Activated CD4-positive, alpha-beta T cell treated with anti-CD3 and anti-CD28 coated beads for 36 hours (primary cell): ENCODE measurements around the gene UFSP1. TPM values are rescaled to one million over a fixed set of nuclear protein-coding genes. Genes with fewer than 3 reads are reported as not detected.

Source experiments
- ATAC-seq: fragments of 200-7000 bp; cut with Tn5 transposase; one replicate; pipeline ENCODE4 v1.10.0; 2021; ENCODE audit warnings: mild to moderate bottlenecking, moderate library complexity
- CTCF ChIA-PET: fragments of 350-600 bp; sonication (Branson Sonifier 250); formaldehyde crosslinking; loops from one replicate; lab custom pipeline; 2021; ENCODE audit warnings: antibody characterized with exemption; lab: Charles Lee
- POLR2A ChIA-PET: fragments of 350-600 bp; sonication (Branson Sonifier 250); formaldehyde crosslinking; loops from one replicate; lab custom pipeline; 2021; ENCODE audit warnings: antibody characterized with exemption, inconsistent platforms; lab: Charles Lee
- DNase-seq: peaks from one replicate; pipeline ENCODE4 v3.0.0-alpha.2; 2020
- H3K27ac Mint-ChIP-seq: one replicate; pipeline ENCODE4 v1.8.0; 2021; ENCODE audit warnings: mixed read lengths
- H3K27me3 Mint-ChIP-seq: one replicate; pipeline ENCODE4 v1.8.0; 2021; ENCODE audit warnings: mixed read lengths
- H3K36me3 Mint-ChIP-seq: one replicate; pipeline ENCODE4 v1.8.0; 2021; ENCODE audit warnings: low read depth, mixed read lengths
- H3K4me1 Mint-ChIP-seq: one replicate; pipeline ENCODE4 v1.8.0; 2021; ENCODE audit warnings: mixed read lengths
- H3K4me3 Mint-ChIP-seq: one replicate; pipeline ENCODE4 v1.8.0; 2021; ENCODE audit warnings: mild to moderate bottlenecking, moderate library complexity, mixed read lengths
- H3K9me3 Mint-ChIP-seq: one replicate; pipeline ENCODE4 v1.8.0; 2021; ENCODE audit warnings: low read depth, mixed read lengths
- intact Hi-C, 2 experiments: fragments of 100-400 bp; cut with DNase I in 1 of 2; cut with micrococcal nuclease in 1 of 2; formaldehyde crosslinking; loops; one replicate each; pipeline versions ENCODE4 v1.14.2 to v1.15.1; 2022 to 2024; cut with DNase I, micrococcal nuclease
- total RNA-seq, 2 experiments: library from RNA; stranded (reverse); gene quantifications; one replicate each; pipeline ENCODE4 v1.2.3, GENCODE V29; 2021

UFSP1 gene
- total RNA-seq, 2 experiments from 2014 or later, result 1.5 to 1.7 TPM

DNA sequence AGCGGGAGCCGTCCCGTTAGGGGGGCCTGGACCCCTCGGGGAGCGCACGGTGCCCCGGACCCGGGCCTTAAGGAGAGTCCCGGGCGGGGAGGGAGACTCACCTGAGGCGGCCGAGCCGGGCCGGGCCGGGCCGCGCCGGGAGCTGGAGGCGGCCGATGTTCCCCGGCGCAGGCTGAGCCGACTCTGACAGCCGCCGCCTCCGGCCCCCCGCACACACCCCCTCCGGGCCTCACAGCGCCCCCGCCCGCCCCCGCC lies 6.1 kb upstream of the UFSP1 start, which contains the start of gene ACHE:
ACHE (minus strand) TSS at position 188 of the 255 bp plus-strand sequence. CDS start 1,656 bp downstream, outside the sequence.
- H3K27me3 Mint-ChIP-seq, result peaks cover 32% of the 10 kb centered on the region
- intact Hi-C loops, result loop anchor here in 1 of 2 experiments (1.0 kb wide), 1 partner anchor 242 kb away; no protein-coding TSS in a partner anchor
- peaks cover 16% of the 10 kb centered on the region for H3K4me1 Mint-ChIP-seq
- no peaks in the 10 kb centered on the region for H3K36me3 Mint-ChIP-seq
- DNase-seq, result no peak
- no peaks in the 10 kb centered on the region for H3K9me3 Mint-ChIP-seq
- peak; percentile 16 for ATAC-seq
- H3K4me3 Mint-ChIP-seq, result peak within 1 kb of the TSS; percentile 49
- ChIA-PET CTCF (interaction anchor here (0.7 to 2.3 kb wide), 4 partner anchors 163 to 189 kb away, joined by 3 to 13 read pairs (median 6); no protein-coding TSS in a partner anchor), POLR2A (no interaction called here)
- H3K27ac Mint-ChIP-seq, result no peak within 1 kb of the TSS

DNA sequence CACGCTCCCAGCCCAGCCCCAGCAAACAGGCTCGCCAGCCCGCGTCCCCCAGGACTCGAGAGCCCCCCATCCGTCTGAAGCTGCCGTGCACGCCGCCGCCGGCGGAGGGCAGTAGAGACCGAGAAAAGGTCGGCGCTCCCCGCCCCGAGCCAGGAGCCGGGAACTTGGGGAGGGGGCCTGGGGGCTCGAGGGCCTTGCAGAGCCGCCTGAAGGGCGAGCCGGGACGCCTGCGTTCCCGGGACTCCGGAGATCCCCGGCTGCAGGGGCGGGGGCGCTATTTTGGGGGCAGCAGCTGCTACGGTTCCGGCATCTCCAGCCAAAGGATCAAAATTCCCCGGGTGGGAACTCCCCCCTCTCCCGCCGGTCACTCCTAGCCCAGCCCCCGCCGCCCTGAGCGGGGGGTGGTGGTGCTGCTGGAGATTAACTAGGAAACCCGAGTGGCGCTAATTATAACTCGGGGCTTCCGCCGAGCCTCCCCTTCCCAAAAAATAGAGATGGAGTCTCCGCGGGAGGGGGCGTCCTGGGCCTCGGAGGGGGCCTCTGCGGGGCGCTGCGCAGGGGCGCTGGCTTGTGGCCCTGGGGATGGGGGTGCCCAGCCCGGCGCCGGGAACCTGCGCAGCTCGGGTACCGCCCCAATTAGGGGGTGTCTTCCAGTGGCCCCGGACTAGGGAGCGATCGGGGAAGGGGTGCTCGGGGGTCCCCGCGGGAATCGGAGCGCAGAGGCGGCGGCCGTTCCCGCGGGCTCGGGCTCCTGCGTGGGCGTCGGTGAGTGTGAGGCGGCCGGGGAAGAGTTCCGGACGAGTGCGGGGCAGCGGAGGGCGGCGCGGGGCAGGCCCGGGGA lies 5.6 kb upstream of the UFSP1 start:
- Mint-ChIP-seq H3K27ac (no peak overlapping the region), H3K9me3 (no peaks in the 10 kb centered on the region), H3K4me1 (peaks cover 21% of the 10 kb centered on the region), H3K27me3 (peaks cover 32% of the 10 kb centered on the region), H3K4me3 (no peak overlapping the region), H3K36me3 (no peaks in the 10 kb centered on the region)
- intact Hi-C loops, result loop anchor here in 1 of 2 experiments (1.0 kb wide), 1 partner anchor 242 kb away; no protein-coding TSS in a partner anchor
- ATAC-seq (no peak), DNase-seq (peak; percentile 69)
- ChIA-PET CTCF (interaction anchor here (0.6 to 2.3 kb wide), 7 partner anchors 163 to 273 kb away, joined by 3 to 13 read pairs (median 3); no protein-coding TSS in a partner anchor), POLR2A (interaction anchor here (0.6 kb wide), 1 partner anchor 355 kb away, joined by 3 read pairs; no protein-coding TSS in a partner anchor)

DNA sequence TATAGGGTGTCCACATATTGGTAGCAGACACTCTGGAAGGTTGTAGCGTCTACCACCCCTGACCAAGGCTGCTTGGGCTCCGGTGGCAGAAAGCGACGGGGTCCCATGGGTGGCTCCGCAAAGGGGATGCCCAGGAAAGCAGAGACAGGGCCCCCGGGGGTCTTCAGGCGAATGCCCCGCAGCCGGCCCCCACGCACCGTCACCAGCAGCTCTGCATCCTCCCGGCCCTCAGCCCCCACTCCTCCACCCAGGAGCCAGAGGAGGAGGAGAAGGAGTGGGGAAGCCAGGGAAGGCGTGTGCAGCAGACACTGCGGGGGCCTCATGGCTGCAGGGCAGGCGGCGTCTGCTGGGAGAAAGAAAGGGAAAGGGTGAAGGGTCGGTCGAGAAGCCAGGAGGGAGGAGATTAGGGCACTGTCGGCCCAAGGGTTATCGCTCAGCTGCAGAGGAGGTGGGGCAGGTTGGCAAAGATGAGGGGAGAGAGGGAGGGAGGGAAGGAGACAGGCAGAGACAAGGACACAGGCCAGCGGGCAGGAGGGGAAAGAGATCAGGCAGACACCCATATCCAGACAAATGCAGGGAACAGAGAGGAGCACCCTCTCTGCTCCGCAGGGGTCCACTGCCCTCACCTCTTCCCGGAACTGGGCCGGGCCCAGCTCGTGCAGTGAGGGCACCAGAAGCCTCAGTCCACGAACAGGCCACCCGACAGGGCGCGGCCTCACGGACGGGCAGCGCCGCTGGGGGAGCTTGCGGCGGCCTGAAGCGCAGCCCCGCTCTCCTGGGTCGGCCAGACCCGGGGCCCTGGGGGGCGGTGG lies 4.6 kb upstream of the UFSP1 start:
- Mint-ChIP-seq H3K27me3 (peaks cover 30% of the 10 kb centered on the region), H3K36me3 (no peaks in the 10 kb centered on the region), H3K27ac (no peak overlapping the region), H3K4me1 (peaks cover 21% of the 10 kb centered on the region), H3K9me3 (no peaks in the 10 kb centered on the region), H3K4me3 (no peak overlapping the region)
- ChIA-PET CTCF (interaction anchor here (0.9 to 2.3 kb wide), 4 partner anchors 164 to 189 kb away, joined by 3 to 13 read pairs (median 6); no protein-coding TSS in a partner anchor), POLR2A (no interaction called here)
- DNase-seq, result no peak
- intact Hi-C loops, result no loop called here
- ATAC-seq, result no peak

DNA sequence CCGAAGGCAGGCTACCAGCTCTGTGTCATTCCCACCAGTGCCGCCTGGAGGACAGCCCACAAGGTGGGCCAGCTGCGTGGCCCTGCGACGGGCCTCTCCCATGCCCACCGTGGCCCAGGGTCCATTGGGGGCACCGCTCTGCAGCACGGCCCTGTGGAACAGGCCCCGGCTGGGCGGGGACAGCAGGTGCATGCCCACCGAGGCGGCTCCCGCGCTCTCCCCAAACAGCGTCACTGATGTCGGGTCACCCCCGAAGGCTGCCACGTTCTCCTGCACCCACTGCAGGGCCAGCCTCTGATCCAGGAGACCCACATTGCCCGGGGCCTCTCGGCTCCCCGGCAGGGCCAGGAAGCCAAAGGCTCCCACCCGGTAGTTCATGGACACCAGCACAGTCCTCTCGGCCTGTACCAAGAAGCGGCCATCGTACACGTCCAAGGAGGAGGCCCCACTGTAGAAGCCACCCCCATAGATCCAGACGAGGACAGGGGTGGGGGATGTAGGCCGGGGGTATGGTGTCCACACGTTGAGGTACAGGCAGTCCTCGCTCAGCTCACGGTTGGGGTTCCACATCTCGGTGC lies 3.9 kb upstream of the UFSP1 start:
- Mint-ChIP-seq H3K27me3 (peaks cover 30% of the 10 kb centered on the region), H3K27ac (no peak overlapping the region), H3K4me1 (peaks cover 24% of the 10 kb centered on the region), H3K9me3 (no peaks in the 10 kb centered on the region), H3K4me3 (no peak overlapping the region), H3K36me3 (peaks cover 4% of the 10 kb centered on the region)
- CTCF ChIA-PET, result interaction anchor here (0.9 to 2.1 kb wide), 2 partner anchors 183 to 299 kb away, joined by 4 to 9 read pairs; no protein-coding TSS in a partner anchor
- POLR2A ChIA-PET, result no interaction called here
- no peak for ATAC-seq
- intact Hi-C loops, result no loop called here
- DNase-seq, result no peak

DNA sequence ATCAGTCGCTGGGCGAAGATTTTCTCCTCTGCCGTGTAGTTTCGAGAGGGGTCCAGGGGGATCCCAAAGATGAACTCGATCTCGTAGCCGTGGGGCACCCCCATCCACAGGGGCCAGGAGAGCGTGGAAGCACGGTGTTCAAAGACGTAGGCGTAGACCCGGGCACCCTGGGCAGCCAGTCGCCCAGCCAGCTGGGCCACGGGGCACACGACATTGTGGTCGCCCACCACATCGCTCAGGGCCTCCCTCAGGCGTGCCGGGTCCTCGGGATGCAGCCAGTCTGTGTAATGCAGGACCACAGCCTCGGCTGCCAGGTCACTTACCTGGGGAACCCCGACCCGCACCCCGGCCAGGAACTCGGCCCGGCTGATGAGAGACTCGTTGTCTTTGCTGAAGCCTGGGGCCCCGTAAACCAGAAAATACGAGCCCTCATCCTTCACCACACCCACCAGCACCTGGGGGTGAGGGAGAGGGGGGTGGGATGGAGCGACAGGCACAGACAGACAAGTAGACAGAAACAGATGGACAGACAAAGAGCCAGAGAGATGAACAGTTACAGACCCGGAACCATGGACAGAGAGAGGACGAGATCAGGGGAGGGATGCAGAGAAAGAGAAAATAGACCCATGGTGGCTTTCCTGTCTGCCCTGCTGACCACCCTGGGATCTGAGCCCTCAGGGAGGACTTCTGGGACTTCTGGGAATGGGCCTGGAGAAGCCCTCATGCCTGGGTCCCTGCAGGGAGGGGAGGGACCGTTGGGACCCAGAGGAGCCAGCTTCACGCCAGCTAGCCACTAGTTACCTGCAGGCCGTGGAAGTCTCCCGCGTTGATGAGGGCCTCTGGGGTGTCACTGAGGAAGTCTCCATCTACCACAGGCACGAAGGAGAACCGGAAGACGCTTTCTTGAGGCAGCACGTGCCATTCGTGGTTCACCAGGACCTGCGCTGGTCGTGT lies 3.1 kb upstream of the UFSP1 start:
- no peak overlapping the region for H3K27ac Mint-ChIP-seq
- peaks cover 31% of the 10 kb centered on the region for H3K4me1 Mint-ChIP-seq
- peaks cover 12% of the 10 kb centered on the region for H3K36me3 Mint-ChIP-seq
- no peak overlapping the region for H3K4me3 Mint-ChIP-seq
- DNase-seq (no peak), ATAC-seq (no peak)
- peaks cover 24% of the 10 kb centered on the region for H3K27me3 Mint-ChIP-seq
- CTCF ChIA-PET, result interaction anchor here (0.9 kb wide), 1 partner anchor 300 kb away, joined by 4 read pairs; no protein-coding TSS in a partner anchor
- intact Hi-C loops, result no loop called here
- POLR2A ChIA-PET, result no interaction called here
- no peaks in the 10 kb centered on the region for H3K9me3 Mint-ChIP-seq

DNA sequence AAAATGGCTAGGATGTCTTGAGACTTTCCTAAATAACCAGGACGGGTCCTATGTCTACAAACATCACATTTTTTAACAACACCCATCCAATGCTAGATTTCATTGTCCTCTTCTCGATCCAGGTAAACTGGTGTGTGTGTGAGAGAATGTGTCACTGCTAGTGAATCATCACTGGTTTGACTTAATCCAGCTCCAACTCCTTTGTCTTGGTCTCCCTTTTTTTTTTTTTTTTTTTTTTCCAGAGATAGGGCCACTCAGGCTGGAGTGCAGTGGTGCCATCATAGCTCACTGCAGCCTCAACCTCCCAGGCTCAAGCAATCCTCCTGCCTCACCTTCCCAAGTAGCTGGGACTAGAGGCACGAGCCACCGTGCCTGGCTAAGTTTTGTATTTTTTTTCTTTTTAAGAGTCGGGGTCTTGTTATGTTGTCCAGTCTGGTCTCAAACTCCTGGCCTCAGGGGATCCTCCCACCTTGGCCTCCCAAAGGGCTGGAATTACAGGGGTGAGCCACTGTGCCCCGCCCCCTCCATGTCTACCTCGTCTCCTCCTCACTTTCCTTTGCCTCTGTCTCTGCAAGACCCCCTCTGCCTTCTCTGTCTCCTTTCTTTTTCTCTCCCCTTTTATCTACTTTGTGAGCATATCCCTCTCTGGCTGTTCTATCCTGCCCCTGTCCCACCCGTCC lies 2.2 kb upstream of the UFSP1 start:
- peaks cover 21% of the 10 kb centered on the region for H3K36me3 Mint-ChIP-seq
- intact Hi-C loops, result no loop called here
- POLR2A ChIA-PET, result interaction anchor here (0.6 to 0.7 kb wide), 4 partner anchors 40 to 210 kb away, joined by 3 to 4 read pairs (median 4); partner anchors contain the start of gene SLC12A9
- DNase-seq (no peak), ATAC-seq (no peak)
- peaks cover 39% of the 10 kb centered on the region for H3K4me1 Mint-ChIP-seq
- H3K27me3 Mint-ChIP-seq, result peaks cover 21% of the 10 kb centered on the region
- H3K27ac Mint-ChIP-seq, result no peak overlapping the region
- CTCF ChIA-PET, result interaction anchor here (0.6 kb wide), 1 partner anchor 105 kb away, joined by 3 read pairs; no protein-coding TSS in a partner anchor
- H3K9me3 Mint-ChIP-seq, result no peaks in the 10 kb centered on the region
- H3K4me3 Mint-ChIP-seq, result peak overlapping the region; percentile 52

DNA sequence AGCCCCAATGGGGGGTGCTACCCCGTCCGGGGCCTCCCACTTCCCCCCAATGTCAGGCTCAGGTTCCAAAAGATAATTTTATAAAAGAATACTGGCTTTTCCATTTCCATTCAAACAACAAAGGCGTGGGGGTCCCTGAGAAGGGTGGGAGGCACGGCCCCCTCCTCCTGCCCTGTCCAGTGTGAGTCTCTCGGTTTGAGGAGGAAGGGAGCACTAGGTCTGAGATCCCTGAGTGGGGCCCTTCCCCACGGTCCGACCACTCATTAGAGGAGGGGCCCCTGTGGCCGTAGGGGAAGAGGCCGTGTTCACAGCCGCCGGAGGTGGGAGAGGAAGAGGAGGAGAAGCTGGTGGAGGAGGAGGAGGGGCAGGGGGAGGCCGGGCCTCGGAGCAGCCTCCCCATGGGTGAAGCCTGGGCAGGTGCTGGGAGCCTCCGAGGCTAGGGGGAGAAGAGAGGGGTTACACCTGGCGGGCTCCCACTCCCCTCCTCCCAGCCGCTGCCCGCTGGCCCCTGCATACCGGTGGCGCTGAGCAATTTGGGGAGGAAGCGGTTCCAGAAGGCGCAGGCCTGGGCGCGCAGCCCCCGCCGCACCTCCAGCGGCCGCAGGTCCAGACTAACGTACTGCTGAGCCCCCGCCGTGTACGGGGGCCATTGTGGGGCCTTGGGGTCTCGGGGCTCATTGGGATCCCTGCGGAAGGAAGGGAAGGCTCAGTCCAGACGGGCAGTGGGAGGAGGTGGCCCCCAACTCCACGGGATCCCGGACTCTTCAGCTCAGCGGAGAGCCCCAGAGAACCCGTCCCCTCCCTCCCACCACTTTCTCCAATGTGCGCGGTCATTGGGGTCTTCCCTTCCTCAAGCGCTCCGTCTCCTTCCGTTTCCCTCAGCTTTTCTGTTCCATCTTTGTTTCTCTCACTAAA lies 1.4 kb upstream of the UFSP1 start:
- DNase-seq (peak; percentile 25), ATAC-seq (no peak)
- H3K4me3 Mint-ChIP-seq, result peak overlapping the region; percentile 77
- H3K27ac Mint-ChIP-seq, result no peak overlapping the region
- peaks cover 15% of the 10 kb centered on the region for H3K27me3 Mint-ChIP-seq
- peaks cover 38% of the 10 kb centered on the region for H3K4me1 Mint-ChIP-seq
- no peaks in the 10 kb centered on the region for H3K9me3 Mint-ChIP-seq
- H3K36me3 Mint-ChIP-seq, result peaks cover 29% of the 10 kb centered on the region
- ChIA-PET POLR2A (interaction anchor here (0.6 to 5.6 kb wide), 10 partner anchors 15 to 264 kb away, joined by 3 to 73 read pairs (median 4); partner anchors contain the start of genes POP7, SLC12A9 and SRRT), CTCF (interaction anchor here (0.6 to 1.4 kb wide), 2 partner anchors 90 to 104 kb away, joined by 3 to 6 read pairs; no protein-coding TSS in a partner anchor)
- intact Hi-C loops, result no loop called here

DNA sequence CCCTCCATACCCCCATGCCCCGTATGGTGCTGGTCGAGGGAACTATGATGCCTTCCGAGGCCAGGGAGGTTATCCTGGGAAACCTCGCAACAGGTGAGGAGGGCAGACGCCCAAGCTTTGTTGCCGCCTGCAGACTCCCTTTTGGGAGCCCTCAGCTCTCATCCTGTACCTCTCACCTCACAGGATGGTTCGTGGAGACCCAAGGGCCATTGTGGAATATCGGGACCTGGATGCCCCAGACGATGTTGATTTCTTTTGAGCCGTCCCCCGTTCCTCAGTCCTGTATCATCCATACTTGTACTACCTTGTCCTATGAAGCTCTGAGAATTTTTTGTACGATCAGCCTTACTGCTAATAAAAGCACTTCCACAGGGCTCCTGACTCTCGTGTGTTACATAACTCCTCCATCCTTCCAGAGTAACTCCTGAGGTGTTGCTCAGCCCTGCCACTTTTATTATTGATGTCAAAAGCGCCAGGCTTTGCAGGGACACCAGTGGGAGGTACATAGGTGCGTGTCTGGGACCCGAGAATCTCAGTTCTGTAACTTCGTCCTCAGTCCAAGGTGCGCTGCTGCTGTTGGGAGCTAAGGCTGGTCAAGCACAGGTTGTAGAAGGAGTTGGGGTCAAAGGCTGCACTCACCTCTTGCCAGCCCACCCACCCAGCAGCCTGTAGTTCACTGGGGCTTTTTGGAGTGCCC lies 1.1 kb downstream of the UFSP1 start:
- DNase-seq, result peak; percentile 16
- H3K9me3 Mint-ChIP-seq, result no peaks in the 10 kb centered on the region
- peak overlapping the region; percentile 91 for H3K27ac Mint-ChIP-seq
- peaks cover 11% of the 10 kb centered on the region for H3K27me3 Mint-ChIP-seq
- intact Hi-C loops, result loop anchor here (2.0 to 5.0 kb wide), 4 partner anchors 36 to 279 kb away; partner anchors contain the start of genes AP1S1 (in 1 of the 2), SLC12A9 (in 1 of the 2), TRIM56 (in 1 of the 2) and VGF (in 1 of the 2)
- POLR2A ChIA-PET, result interaction anchor here (0.7 to 5.6 kb wide), 3 partner anchors 10 to 1093 kb away, joined by 3 to 73 read pairs (median 9); partner anchors contain the start of gene SRRT
- H3K4me3 Mint-ChIP-seq, result peak overlapping the region; percentile 77
- H3K4me1 Mint-ChIP-seq, result peaks cover 42% of the 10 kb centered on the region
- CTCF ChIA-PET, result interaction anchor here (0.6 to 3.5 kb wide), 8 partner anchors 9 to 208 kb away, joined by 3 to 24 read pairs (median 4); partner anchors contain the start of genes POP7, SLC12A9 and SRRT
- no peak for ATAC-seq
- H3K36me3 Mint-ChIP-seq, result peaks cover 51% of the 10 kb centered on the region
